Central memory CD8-positive, alpha-beta T cell (primary cell): ENCODE measurements around the gene CCDC154.

Source experiments
- ATAC-seq: fragments of 150-1000 bp; cut with Tn5 transposase; replicated peaks from 2 replicates; pipeline ENCODE4 v1.10.0; 2022; ENCODE audit warnings: mild to moderate bottlenecking, moderate FRiP score, moderate number of reproducible peaks; ENCODE audit not compliant: poor library complexity, severe bottlenecking; ENCODE audit errors: extremely low read depth
- DNase-seq, 2 donors: peaks; one replicate each; pipeline ENCODE4 v3.0.0; 2021; ENCODE audit warnings: low spot score in 2 of 2
- H3K27ac Mint-ChIP-seq: one replicate; pipeline ENCODE4 v1.8.0; 2022; ENCODE audit warnings: low read depth, mild to moderate bottlenecking, moderate library complexity, mixed read lengths
- H3K27me3 Mint-ChIP-seq: one replicate; pipeline ENCODE4 v1.8.0; 2022; ENCODE audit warnings: mixed read lengths
- H3K36me3 Mint-ChIP-seq: one replicate; pipeline ENCODE4 v1.8.0; 2022; ENCODE audit warnings: mild to moderate bottlenecking, moderate library complexity, mixed read lengths; ENCODE audit not compliant: insufficient read depth
- H3K4me1 Mint-ChIP-seq: one replicate; pipeline ENCODE4 v1.8.0; 2022; ENCODE audit warnings: mixed read lengths
- H3K4me3 Mint-ChIP-seq: one replicate; pipeline ENCODE4 v1.8.0; 2022; ENCODE audit warnings: mild to moderate bottlenecking, moderate library complexity, mixed read lengths
- H3K9me3 Mint-ChIP-seq: one replicate; pipeline ENCODE4 v1.8.0; 2022; ENCODE audit warnings: mixed read lengths

The CCDC154 gene

GRCh38 chr16:1389762-1390161, 54.6 kb downstream of the CCDC154 start:
- peaks cover 22% of the 10 kb centered on the region for H3K36me3 Mint-ChIP-seq
- ATAC-seq (no peak), DNase-seq (no peak)
- H3K4me3 Mint-ChIP-seq, result no peak overlapping the region
- H3K4me1 Mint-ChIP-seq, result no peaks in the 10 kb centered on the region
- H3K27ac Mint-ChIP-seq, result no peak overlapping the region
- no peaks in the 10 kb centered on the region for H3K9me3 Mint-ChIP-seq
- H3K27me3 Mint-ChIP-seq, result no peaks in the 10 kb centered on the region

DNA sequence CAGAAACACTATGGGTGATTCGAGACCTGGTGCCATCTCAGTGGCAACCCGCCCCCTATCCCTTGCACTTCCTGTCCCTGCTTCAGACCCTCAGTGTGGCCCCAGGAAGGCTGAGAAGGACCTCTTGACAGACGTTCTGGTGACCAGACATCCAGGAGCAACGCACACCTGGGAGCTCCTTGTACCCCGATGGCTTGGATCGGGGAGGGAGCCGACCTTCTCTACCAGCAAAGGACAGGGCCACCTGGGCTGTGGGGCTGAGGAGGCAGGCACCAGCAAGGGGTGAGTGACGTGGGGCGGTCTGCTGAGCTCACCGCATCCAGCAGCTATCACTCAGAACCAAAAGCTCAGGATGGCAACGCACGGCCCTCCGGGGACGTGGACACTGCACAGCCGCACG, 57.0 kb downstream of the CCDC154 start:
- Mint-ChIP-seq H3K4me3 (no peak overlapping the region), H3K27me3 (no peaks in the 10 kb centered on the region), H3K36me3 (peaks cover 24% of the 10 kb centered on the region), H3K27ac (no peak overlapping the region), H3K9me3 (no peaks in the 10 kb centered on the region), H3K4me1 (no peaks in the 10 kb centered on the region)
- ATAC-seq (no peak), DNase-seq (no peak)

DNA sequence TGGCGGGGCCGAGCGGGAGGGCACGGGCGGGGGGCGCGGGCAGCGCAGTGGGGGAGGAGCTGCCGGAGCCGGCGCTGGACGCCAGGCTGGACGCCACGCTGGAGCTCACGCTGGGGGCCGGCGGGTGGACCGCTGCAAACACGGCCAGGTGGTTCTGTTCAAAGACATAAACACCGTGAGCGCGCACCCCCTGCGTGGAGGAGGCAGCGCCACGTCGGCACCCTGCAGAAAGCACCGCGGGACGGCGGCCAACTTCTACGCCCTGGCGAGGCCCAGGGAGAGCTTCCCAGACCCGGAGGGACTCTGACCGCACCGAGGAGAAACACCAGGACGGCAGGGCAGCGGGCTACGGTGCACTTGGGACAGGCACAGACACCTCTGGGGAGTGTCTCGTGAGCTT, 59.1 kb downstream of the CCDC154 start:
- Mint-ChIP-seq H3K27ac (no peak overlapping the region), H3K4me3 (no peak overlapping the region), H3K4me1 (no peaks in the 10 kb centered on the region), H3K36me3 (peaks cover 23% of the 10 kb centered on the region), H3K9me3 (no peaks in the 10 kb centered on the region), H3K27me3 (no peaks in the 10 kb centered on the region)
- ATAC-seq (no peak), DNase-seq (no peak)
